Nephron (organoid): ENCODE results near the gene OR6K6.

Experiments
- H3K27ac Mint-ChIP-seq, 3 experiments: 2 replicates each; pipeline ENCODE4 v1.8.0; 2020; ENCODE audit warnings: mixed read lengths in 3 of 3, mild to moderate bottlenecking in 2 of 3, moderate library complexity in 1 of 3
- H3K27me3 Mint-ChIP-seq: 2 replicates; pipeline ENCODE4 v1.8.0; 2021; ENCODE audit warnings: low read depth, mild to moderate bottlenecking, moderate library complexity, mixed read lengths
- H3K36me3 Mint-ChIP-seq: 2 replicates; pipeline ENCODE4 v1.8.0; 2020; ENCODE audit warnings: low read depth, mixed read lengths
- H3K4me1 Mint-ChIP-seq: 2 replicates; pipeline ENCODE4 v1.8.0; 2020; ENCODE audit warnings: mixed read lengths
- H3K4me3 Mint-ChIP-seq, 3 experiments: 2 replicates each; pipeline ENCODE4 v1.8.0; 2020; ENCODE audit warnings: mild to moderate bottlenecking in 3 of 3, mixed read lengths in 3 of 3, moderate library complexity in 2 of 3
- H3K9me3 Mint-ChIP-seq: 2 replicates; pipeline ENCODE4 v1.8.0; 2020; ENCODE audit warnings: mixed read lengths
- CTCF ChIP-seq, 3 experiments: fragments of 200-600 bp; sonication (generic); IDR thresholded peaks; one replicate each; pipeline ENCODE4 v1.5.0; 2021; ENCODE audit warnings: antibody characterized with exemption in 3 of 3; ENCODE audit not compliant: unreplicated experiment in 3 of 3

OR6K6 gene

DNA sequence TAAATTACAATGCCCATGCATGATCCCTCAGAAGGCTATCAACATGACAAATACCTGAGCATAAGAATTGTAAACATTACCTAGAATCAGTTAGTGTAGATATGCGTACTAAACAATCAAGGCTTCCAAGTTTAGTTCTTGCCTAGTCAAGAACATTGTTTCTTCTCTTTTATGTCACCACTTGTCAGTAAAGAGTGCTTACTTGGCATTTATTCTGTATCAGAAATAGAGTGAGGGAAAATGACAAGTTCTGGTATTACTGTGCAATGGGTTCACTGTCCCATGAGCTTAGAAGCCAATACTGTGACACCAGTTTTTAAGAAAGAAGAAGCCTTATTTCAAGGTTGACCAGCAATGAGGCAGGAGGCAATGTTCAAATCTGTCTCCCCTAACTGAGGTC, 49.2 kb downstream of the OR6K6 start:
- no peaks in the 10 kb centered on the region for H3K36me3 Mint-ChIP-seq
- no peak for TF ChIP-seq CTCF (IDR thresholded peaks at IDR 0.05; ENCODE audit: unreplicated experiment in 3 of 3)
- no peak overlapping the region for H3K4me3 Mint-ChIP-seq
- no peak overlapping the region for H3K27ac Mint-ChIP-seq
- H3K9me3 Mint-ChIP-seq, result no peaks in the 10 kb centered on the region
- no peaks in the 10 kb centered on the region for H3K27me3 Mint-ChIP-seq
- no peaks in the 10 kb centered on the region for H3K4me1 Mint-ChIP-seq
